GM12873 (cell line): ENCODE data around the gene TLNRD1.

Experiments used
- CTCF ChIP-seq: IDR thresholded peaks from 2 replicates; pipeline ENCODE4 v1.5.1; 2012; ENCODE audit warnings: low read depth, mild to moderate bottlenecking, moderate library complexity, low read length, control low read depth; ENCODE audit not compliant: insufficient read depth; ENCODE audit errors: missing control alignments

Gene TLNRD1

DNA sequence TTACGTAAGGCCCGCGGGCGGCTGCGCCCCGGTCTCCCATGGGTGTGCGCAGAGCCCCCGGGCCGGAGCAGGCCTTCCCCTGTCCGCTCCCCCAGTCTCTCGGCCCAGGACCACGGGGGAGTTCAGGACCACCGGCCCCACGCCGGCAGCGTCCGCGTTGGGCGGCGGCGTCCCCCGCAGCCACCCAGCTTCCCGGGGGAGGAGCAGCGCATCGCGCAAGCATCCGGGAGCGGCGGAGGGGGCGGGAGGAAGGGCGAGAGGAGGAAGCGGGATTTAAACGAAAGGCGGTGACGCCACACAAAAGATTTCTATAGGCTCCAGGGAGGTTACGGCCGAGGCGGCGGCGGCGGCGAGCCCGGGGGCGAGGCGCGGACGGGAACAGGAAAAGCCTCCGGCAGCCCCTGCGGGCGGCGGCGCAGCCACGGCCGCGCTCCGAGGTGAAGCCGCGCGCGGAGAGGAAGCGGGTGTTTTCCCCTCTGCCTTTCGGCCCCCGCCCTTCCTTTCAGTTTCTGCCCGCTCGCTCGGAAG lies at the start of gene TLNRD1:
TSS of gene TLNRD1 (plus strand) at position 300 of the 528 bp plus-strand sequence. CDS start 1,349 bp downstream, outside the sequence.
- TF ChIP-seq CTCF = no peak

GRCh38 chr15:80951941-80952340 lies 48.8 kb upstream of the TLNRD1 start:
- TF ChIP-seq CTCF = no peak

GRCh38 chr15:80953001-80953952 lies 47.4 kb upstream of the TLNRD1 start:
- no peak for TF ChIP-seq CTCF

- TF ChIP-seq CTCF = no peak
These were observed 46.6 kb upstream of the TLNRD1 start for GRCh38 chr15:80953953-80954778.

GRCh38 chr15:80957556-80957955 lies 43.2 kb upstream of the TLNRD1 start:
- TF ChIP-seq CTCF = no peak

DNA sequence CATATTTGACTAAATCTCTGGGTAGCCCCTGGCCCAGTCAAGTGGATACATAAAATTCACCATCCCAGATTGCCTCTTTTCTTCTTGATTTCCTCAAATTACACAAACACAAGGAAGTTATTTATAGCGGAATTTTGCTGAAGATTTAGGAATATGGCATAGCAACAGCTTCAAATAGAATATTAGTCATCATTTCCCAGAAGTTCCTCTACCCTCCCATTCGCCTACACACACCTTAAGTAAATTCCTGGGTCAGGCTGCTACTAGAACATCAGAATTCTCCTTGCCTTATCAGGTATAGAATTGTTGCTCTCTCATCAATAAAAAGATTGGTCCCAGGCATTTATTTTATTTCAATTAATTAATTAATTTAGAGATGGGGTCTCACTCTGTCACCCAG lies 42.7 kb upstream of the TLNRD1 start:
- no peak for TF ChIP-seq CTCF
